ENCODE results near the gene DYNC1LI1. TPM values are rescaled to one million over a fixed set of nuclear protein-coding genes. Genes with fewer than 3 reads are reported as not detected.
"Not testable (repeated sequence)": the region's sequence is repeated elsewhere in the genome, so short reads cannot be mapped to it uniquely, and the experiment has no call there.

The DYNC1LI1 gene
- total and polyA plus RNA-seq, 2 donors, result 28.4 to 29.2 TPM

DNA sequence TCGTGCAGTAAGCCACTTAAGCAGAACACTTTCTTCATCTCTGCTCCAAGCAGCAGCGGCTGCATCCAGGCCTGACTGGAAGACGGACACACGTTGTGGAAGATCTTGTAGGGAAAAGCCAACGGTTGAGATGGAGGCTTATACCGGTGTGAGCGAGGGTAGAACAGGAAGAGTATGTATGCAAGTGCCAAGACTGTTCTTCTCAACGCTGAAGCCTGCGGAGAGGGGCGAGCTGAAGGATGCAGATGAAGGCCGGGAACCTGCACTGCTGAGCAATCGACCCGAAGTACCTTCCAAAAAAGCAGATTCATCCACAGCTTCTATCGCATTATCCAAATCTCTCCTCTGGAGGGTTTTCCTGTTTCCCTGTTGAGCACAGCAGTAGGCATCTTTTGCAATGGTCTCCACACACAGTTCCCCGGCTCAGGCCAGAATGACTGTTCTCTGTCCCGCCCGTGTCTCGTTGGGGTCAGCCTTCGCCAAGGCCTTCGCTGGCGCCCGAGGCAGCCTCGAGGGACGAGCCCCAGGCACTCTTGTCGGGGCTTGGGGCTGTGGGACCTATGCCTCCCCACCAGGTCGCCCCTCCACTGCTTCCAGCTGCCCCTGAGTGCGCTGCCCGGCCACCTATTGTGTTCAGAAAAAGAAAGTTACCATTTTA is 22.2 kb upstream of the DYNC1LI1 start:
- 89% methylated on average over 28 of the region's 28 CpGs for WGBS

DNA sequence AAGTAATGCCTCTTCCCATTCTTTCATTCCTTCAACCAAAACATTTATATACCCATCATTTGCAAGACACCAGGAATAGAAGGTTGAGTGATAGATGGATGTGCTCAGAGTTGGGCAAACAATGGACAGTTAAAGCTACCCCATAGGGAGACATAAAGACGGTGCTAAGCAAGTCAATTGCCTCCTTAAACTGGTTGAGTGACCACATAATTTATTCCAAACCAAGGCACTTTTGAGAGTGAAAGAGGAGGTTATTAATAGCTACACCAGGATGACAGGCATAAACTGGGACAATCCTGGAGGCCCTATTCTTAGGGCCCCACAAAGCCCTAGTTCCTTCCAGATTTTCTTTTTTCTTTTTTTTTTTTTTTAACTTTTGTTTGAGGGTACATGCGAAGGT is 21.4 kb upstream of the DYNC1LI1 start:
- Histone ChIP-seq H3K9me3 (ENCODE audit: control insufficient read depth in 2 of 2, insufficient read depth in 1 of 2, low read length in 1 of 2) (no peaks in the 10 kb centered on the region), H3K27me3 (ENCODE audit: control insufficient read depth in 2 of 2, insufficient read depth in 1 of 2, low read length in 1 of 2) (no peaks in the 10 kb centered on the region), H3K4me3 (ENCODE audit: low read length in 2 of 2) (no peak overlapping the region), H3K27ac (ENCODE audit: low read depth in 1 of 2, low read length in 1 of 2) (no peak overlapping the region), H3K4me1 (ENCODE audit: control insufficient read depth in 2 of 2, insufficient read depth in 2 of 2, low read length in 2 of 2) (peaks cover 0 to 3% of the 10 kb centered on the region in 2 donors), H3K36me3 (ENCODE audit: control insufficient read depth in 2 of 2, insufficient read depth in 2 of 2, low read length in 1 of 2) (no peaks in the 10 kb centered on the region)
- no peak for DNase-seq (ENCODE audit: low read depth in 6 of 9, low spot score in 9 of 9)
- 97% methylated on average over 2 of the region's 2 CpGs for WGBS

More for the DNA sequence above, 22.2 kb upstream of the DYNC1LI1 start:
- H3K9me3 ChIP-seq (ENCODE audit: control insufficient read depth in 2 of 2, insufficient read depth in 1 of 2, low read length in 1 of 2), result no peaks in the 10 kb centered on the region
- no peaks in the 10 kb centered on the region for H3K36me3 ChIP-seq (ENCODE audit: control insufficient read depth in 2 of 2, insufficient read depth in 2 of 2, low read length in 1 of 2)
- DNase-seq (ENCODE audit: low read depth in 6 of 9, low spot score in 9 of 9), result no peak
- no peak overlapping the region for H3K27ac ChIP-seq (ENCODE audit: low read depth in 1 of 2, low read length in 1 of 2)
- no peak overlapping the region for H3K4me3 ChIP-seq (ENCODE audit: low read length in 2 of 2)
- no peaks in the 10 kb centered on the region for H3K27me3 ChIP-seq (ENCODE audit: control insufficient read depth in 2 of 2, insufficient read depth in 1 of 2, low read length in 1 of 2)
- H3K4me1 ChIP-seq (ENCODE audit: control insufficient read depth in 2 of 2, insufficient read depth in 2 of 2, low read length in 2 of 2), result peaks cover 0 to 3% of the 10 kb centered on the region in 2 donors

DNA sequence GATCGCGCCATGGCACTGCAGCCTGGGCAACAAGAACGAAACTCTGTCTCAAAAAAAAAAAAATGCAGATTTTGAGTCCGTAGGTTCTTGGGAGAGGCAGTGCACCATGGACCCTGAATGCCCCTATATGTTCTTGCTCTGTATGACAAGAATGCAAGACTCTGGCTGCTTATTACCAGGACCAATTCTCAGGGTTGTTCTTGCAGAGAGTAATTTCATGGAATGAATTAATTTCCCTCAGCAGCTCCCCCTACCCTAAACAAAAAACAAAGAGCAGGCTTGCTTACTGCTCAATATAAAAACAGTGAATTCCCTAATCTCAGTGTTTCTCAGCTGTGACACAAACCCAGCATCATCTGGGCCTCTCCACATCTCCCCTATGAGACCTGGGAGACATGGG is 20.5 kb upstream of the DYNC1LI1 start:
- no peaks in the 10 kb centered on the region for H3K27me3 ChIP-seq (ENCODE audit: control insufficient read depth in 2 of 2, insufficient read depth in 1 of 2, low read length in 1 of 2)
- no peaks in the 10 kb centered on the region for H3K36me3 ChIP-seq (ENCODE audit: control insufficient read depth in 2 of 2, insufficient read depth in 2 of 2, low read length in 1 of 2)
- H3K27ac ChIP-seq (ENCODE audit: low read depth in 1 of 2, low read length in 1 of 2), result no peak overlapping the region
- WGBS, result 99% methylated on average over 4 of the region's 4 CpGs
- DNase-seq (ENCODE audit: low read depth in 6 of 9, low spot score in 9 of 9), result no peak
- peaks cover 0 to 3% of the 10 kb centered on the region in 2 donors for H3K4me1 ChIP-seq (ENCODE audit: control insufficient read depth in 2 of 2, insufficient read depth in 2 of 2, low read length in 2 of 2)
- no peaks in the 10 kb centered on the region for H3K9me3 ChIP-seq (ENCODE audit: control insufficient read depth in 2 of 2, insufficient read depth in 1 of 2, low read length in 1 of 2)
- no peak overlapping the region for H3K4me3 ChIP-seq (ENCODE audit: low read length in 2 of 2)

DNA sequence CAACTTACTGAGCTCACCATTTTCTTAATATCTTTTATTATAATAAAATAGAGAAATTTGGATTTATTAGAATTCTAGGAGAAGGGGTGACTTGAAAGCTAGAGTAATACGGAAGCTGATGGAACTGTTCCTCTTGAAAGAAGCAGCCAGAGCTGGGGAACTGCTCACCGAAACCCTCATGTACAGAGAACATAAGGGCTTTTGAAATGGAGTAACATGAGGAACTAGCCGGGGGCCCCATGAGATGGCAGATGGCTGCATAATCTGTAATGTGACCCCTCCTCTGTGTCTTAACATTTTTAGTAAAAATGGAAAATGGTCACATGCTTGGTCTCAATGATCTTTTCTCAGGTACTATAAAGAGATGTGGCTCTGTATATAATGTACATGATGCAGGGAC is 15.7 kb upstream of the DYNC1LI1 start:
- no peak overlapping the region for H3K27ac ChIP-seq (ENCODE audit: low read depth in 1 of 2, low read length in 1 of 2)
- H3K4me3 ChIP-seq (ENCODE audit: low read length in 2 of 2), result no peak overlapping the region
- H3K4me1 ChIP-seq (ENCODE audit: control insufficient read depth in 2 of 2, insufficient read depth in 2 of 2, low read length in 2 of 2), result no peaks in the 10 kb centered on the region
- no peaks in the 10 kb centered on the region for H3K9me3 ChIP-seq (ENCODE audit: control insufficient read depth in 2 of 2, insufficient read depth in 1 of 2, low read length in 1 of 2)
- 95% methylated on average over 3 of the region's 3 CpGs for WGBS
- DNase-seq (ENCODE audit: low read depth in 6 of 9, low spot score in 9 of 9), result no peak
- H3K36me3 ChIP-seq (ENCODE audit: control insufficient read depth in 2 of 2, insufficient read depth in 2 of 2, low read length in 1 of 2), result no peaks in the 10 kb centered on the region
- no peaks in the 10 kb centered on the region for H3K27me3 ChIP-seq (ENCODE audit: control insufficient read depth in 2 of 2, insufficient read depth in 1 of 2, low read length in 1 of 2)

DNA sequence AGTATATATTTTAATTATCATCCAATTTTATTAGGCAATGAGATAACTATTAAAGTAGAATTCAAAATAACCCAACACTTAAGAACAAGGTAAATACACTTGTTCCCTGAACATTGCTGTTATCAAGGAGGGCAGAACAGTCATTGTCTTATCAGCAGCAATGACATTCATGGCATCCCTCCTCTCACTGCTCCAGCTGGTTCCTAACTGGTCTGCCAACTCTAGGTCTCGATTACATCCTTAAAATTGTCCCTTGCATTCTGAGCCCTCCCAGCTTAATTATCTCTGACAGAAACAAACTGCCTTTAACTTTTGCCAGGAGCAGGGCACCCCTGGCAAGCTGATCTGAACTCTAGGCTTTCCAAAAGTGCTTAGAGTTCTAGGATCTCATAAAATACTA is 14.0 kb upstream of the DYNC1LI1 start:
- Histone ChIP-seq H3K4me1 (ENCODE audit: control insufficient read depth in 2 of 2, insufficient read depth in 2 of 2, low read length in 2 of 2) (no peaks in the 10 kb centered on the region), H3K36me3 (ENCODE audit: control insufficient read depth in 2 of 2, insufficient read depth in 2 of 2, low read length in 1 of 2) (no peaks in the 10 kb centered on the region), H3K4me3 (ENCODE audit: low read length in 2 of 2) (no peak overlapping the region), H3K27ac (ENCODE audit: low read depth in 1 of 2, low read length in 1 of 2) (no peak overlapping the region), H3K27me3 (ENCODE audit: control insufficient read depth in 2 of 2, insufficient read depth in 1 of 2, low read length in 1 of 2) (no peaks in the 10 kb centered on the region), H3K9me3 (ENCODE audit: control insufficient read depth in 2 of 2, insufficient read depth in 1 of 2, low read length in 1 of 2) (peaks cover 0 to 2% of the 10 kb centered on the region in 2 donors)
- WGBS, result 97% methylated on average over 1 of the region's 1 CpG
- no peak for DNase-seq (ENCODE audit: low read depth in 6 of 9, low spot score in 9 of 9)

DNA sequence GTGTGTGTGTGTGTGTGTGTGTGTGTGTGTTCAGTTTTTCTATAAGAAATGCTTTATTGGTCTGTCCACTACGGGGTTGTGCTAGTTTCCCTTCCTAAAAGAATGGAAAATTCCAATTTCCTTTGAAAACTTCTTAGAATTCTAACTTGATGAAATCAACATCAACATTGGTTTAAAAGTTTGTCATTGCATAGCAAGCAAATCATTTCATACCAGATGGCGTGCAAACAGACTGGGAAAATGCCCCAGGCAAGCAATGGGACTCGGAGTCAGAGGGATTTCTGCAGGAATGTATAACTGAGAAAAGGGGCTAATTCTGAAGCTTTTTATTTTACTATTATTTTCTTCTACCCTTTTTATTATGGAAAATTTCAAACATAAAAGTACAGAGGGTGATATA is 13.1 kb upstream of the DYNC1LI1 start:
- Histone ChIP-seq H3K36me3 (ENCODE audit: control insufficient read depth in 2 of 2, insufficient read depth in 2 of 2, low read length in 1 of 2) (no peaks in the 10 kb centered on the region), H3K27me3 (ENCODE audit: control insufficient read depth in 2 of 2, insufficient read depth in 1 of 2, low read length in 1 of 2) (no peaks in the 10 kb centered on the region), H3K4me3 (ENCODE audit: low read length in 2 of 2) (no peak overlapping the region), H3K27ac (ENCODE audit: low read depth in 1 of 2, low read length in 1 of 2) (no peak overlapping the region), H3K9me3 (ENCODE audit: control insufficient read depth in 2 of 2, insufficient read depth in 1 of 2, low read length in 1 of 2) (peaks cover 0 to 5% of the 10 kb centered on the region in 2 donors), H3K4me1 (ENCODE audit: control insufficient read depth in 2 of 2, insufficient read depth in 2 of 2, low read length in 2 of 2) (no peaks in the 10 kb centered on the region)
- DNase-seq (ENCODE audit: low read depth in 6 of 9, low spot score in 9 of 9), result no peak
- 95% methylated on average over 3 of the region's 3 CpGs for WGBS

DNA sequence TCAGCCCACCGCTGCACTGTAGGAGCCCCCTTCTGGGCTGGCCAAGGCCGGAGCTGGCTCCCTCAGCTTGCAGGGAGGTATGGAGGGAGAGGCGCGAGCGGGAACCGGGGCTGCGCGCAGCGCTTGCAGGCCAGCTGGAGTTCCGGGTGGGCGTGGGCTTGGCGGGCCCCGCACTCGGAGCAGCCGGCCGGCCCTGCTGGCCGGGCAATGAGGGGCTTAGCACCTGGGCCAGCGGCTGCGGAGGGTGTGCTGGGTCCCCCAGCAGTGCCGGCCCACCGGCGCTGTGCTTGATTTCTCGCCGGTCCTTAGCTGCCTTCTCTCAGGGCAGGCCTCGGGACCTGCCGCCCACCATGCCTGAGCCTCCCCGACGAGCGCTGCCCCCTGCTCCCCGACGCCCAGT is 8.0 kb upstream of the DYNC1LI1 start:
- not testable (repeated sequence) for H3K36me3 ChIP-seq (ENCODE audit: control insufficient read depth in 2 of 2, insufficient read depth in 2 of 2, low read length in 1 of 2); H3K4me3 ChIP-seq (ENCODE audit: low read length in 2 of 2); H3K27ac ChIP-seq (ENCODE audit: low read depth in 1 of 2, low read length in 1 of 2); H3K27me3 ChIP-seq (ENCODE audit: control insufficient read depth in 2 of 2, insufficient read depth in 1 of 2, low read length in 1 of 2); DNase-seq (ENCODE audit: low read depth in 6 of 9, low spot score in 9 of 9); H3K9me3 ChIP-seq (ENCODE audit: control insufficient read depth in 2 of 2, insufficient read depth in 1 of 2, low read length in 1 of 2)
- 98% methylated on average over 31 of the region's 31 CpGs for WGBS
- H3K4me1 ChIP-seq (ENCODE audit: control insufficient read depth in 2 of 2, insufficient read depth in 2 of 2, low read length in 2 of 2), result peaks cover 5 to 13% of the 10 kb centered on the region in 2 donors

DNA sequence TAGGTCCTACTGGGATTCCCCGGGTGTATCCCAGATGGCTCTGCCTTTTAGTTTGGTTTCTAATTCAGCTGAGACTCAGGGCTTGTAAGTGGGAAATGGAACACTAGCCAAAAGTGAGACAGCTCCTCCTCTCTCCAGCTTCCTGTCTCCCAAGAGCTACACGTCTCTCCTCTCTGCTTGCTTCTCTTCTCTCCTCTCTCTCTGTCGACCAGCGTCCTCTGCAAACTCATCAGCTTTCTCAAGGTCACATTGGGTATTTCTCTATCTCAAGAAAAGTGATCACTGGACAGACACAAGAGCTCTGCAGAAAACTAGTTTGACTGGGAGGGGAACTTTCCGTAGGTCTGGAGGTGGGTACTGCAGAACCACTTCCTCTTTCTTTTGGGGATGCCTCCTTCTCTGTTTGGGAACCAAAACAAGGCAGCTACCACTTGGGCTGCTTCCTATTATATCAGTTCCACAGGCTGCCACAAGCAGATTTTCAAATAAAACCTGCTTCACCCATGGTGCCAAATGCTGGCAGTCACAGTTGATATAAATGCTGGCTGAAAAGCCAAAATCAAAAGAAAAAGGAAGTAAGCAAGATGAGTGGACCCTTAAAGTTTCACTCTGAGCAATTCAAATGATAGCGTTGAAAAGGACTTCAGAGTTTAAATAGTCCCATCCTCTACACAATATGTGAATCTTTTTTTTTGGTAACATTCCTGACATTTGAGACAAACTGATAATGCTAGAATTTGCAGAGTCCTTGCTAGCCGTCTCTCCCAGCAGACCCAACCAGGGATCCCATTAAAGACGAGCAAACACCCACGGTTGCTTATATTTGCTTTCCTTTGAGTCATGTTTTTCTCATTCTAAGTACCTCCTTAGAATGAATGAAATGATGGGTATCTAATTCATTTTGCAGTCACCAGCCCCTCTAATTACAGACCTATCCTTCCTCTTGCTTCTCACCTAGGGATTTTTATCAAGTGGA is 7.2 kb upstream of the DYNC1LI1 start:
- Histone ChIP-seq H3K27me3 (ENCODE audit: control insufficient read depth in 2 of 2, insufficient read depth in 1 of 2, low read length in 1 of 2) (no peaks in the 10 kb centered on the region), H3K9me3 (ENCODE audit: control insufficient read depth in 2 of 2, insufficient read depth in 1 of 2, low read length in 1 of 2) (peaks cover 0 to 5% of the 10 kb centered on the region in 2 donors), H3K4me3 (ENCODE audit: low read length in 2 of 2) (no peak overlapping the region), H3K27ac (ENCODE audit: low read depth in 1 of 2, low read length in 1 of 2) (peak overlapping the region in 1 of 2 donors; percentile 37), H3K4me1 (ENCODE audit: control insufficient read depth in 2 of 2, insufficient read depth in 2 of 2, low read length in 2 of 2) (peaks cover 5 to 13% of the 10 kb centered on the region in 2 donors), H3K36me3 (ENCODE audit: control insufficient read depth in 2 of 2, insufficient read depth in 2 of 2, low read length in 1 of 2) (no peaks in the 10 kb centered on the region)
- peak in 2 of 9 donors; percentile 22 to 51 for DNase-seq (ENCODE audit: low read depth in 6 of 9, low spot score in 9 of 9)
- WGBS, result 41% methylated on average over 9 of the region's 9 CpGs

DNA sequence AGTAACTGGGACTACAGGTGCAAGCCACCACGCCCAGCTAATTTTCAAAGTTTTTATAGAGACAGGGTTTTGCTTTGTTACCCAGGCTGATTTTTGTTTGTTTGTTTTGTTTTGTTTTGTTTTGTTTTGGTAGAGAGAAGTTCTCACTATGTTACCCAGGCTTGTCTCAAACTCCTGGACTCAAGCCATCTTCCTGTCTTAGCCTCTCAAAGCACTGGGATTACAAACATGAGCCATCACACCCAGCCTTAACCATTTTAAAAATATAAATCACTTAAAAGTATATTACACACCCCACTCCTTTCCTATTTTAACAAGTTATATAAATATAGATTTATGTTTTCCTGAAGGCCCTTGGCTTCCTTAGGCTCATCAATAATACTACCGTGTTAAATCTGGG is 6.5 kb upstream of the DYNC1LI1 start:
- WGBS, result 69% methylated on average over 2 of the region's 2 CpGs
- Histone ChIP-seq H3K27ac (ENCODE audit: low read depth in 1 of 2, low read length in 1 of 2) (peak overlapping the region; percentile 8 to 37), H3K9me3 (ENCODE audit: control insufficient read depth in 2 of 2, insufficient read depth in 1 of 2, low read length in 1 of 2) (peaks cover 0 to 5% of the 10 kb centered on the region in 2 donors), H3K4me3 (ENCODE audit: low read length in 2 of 2) (no peak overlapping the region), H3K27me3 (ENCODE audit: control insufficient read depth in 2 of 2, insufficient read depth in 1 of 2, low read length in 1 of 2) (no peaks in the 10 kb centered on the region), H3K4me1 (ENCODE audit: control insufficient read depth in 2 of 2, insufficient read depth in 2 of 2, low read length in 2 of 2) (peaks cover 5 to 13% of the 10 kb centered on the region in 2 donors), H3K36me3 (ENCODE audit: control insufficient read depth in 2 of 2, insufficient read depth in 2 of 2, low read length in 1 of 2) (no peaks in the 10 kb centered on the region)
- DNase-seq (ENCODE audit: low read depth in 6 of 9, low spot score in 9 of 9), result no peak

Measured in thymus (tissue), 11 donors.